Skeletal muscle satellite cell (primary cell): ENCODE data around the gene MAGED2. TPM values are rescaled to one million over a fixed set of nuclear protein-coding genes. Genes with fewer than 3 reads are reported as not detected.

Source experiments
- small RNA-seq: library from RNA; depleted of rRNA; stranded (forward); fragments of <200 nt; gene quantifications from one replicate; pipeline ENCODE3, GENCODE V24; 2012

The MAGED2 gene

Small RNA genes lying within 50 kb of the gene (small RNA-seq; reads per million reads assigned to genes)
- gene AL049732.1 (not detected), gene SNORA11 (42.9 reads per million, percentile 96 among the genes with 10 or more reads in this experiment)
